ENCODE data around the gene RGL1.

Gene RGL1

DNA sequence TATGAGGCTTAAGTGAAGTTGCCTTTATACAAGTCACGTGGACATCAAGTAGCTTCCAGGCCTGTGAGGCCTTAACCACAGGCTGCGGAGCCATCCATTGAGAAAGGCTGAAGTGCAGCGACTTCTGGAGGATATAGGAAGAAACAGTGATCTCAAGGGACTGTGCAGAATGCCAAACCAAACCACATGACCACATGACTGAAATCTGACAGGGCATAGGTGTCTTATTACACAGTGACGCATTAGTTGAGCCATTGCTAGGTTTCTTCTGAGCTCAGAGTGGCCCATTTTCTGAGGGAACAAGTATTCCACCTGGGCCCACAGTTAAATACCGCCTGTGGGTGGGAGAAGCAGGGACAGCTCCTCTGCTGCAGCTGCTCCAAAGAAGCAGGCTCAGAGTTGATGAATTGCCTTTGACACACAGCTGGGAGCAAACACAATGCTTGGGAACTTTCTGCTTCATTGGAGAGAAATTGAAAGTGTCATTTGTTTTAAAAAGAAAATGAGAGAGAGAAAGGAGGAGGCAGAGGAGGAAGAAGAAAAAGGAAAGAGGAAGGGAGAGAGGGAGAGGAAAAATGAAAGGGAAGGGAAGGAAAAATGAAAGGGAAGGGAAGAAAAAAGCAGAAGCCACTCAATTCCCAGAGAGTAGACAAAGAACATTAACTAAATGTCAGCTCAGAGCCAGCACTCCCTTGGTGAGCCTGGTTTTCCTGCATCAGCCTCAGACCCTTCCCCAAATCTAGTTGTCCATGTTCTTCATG is 138.2 kb downstream of the RGL1 start (continued):
- TF ChIP-seq ZNF654 (tag by site-specific recombination; IDR thresholded peaks at IDR 0.05; ENCODE audit: low read depth) (peak; percentile 16; the same call in 1 of the 2 replicates), PRDM1 (tag by site-specific recombination; IDR thresholded peaks at IDR 0.05) (peak; percentile 99), ZBTB48 (tag by site-specific recombination; IDR thresholded peaks at IDR 0.05) (peak; percentile 83; the same call in 1 of the 2 replicates), ZNF843 (tag by site-specific recombination; IDR thresholded peaks at IDR 0.05) (0 out of 2 replicates have a peak, but pooled peaks have one; percentile 61), ZSCAN30 (tag by site-specific recombination; IDR thresholded peaks at IDR 0.05) (peak; percentile 79), ZNF341 (tag by site-specific recombination; IDR thresholded peaks at IDR 0.05; ENCODE audit: low read depth) (no peak), ZFP37 (tag by site-specific recombination; IDR thresholded peaks at IDR 0.05) (peak; percentile 55; the same call in 1 of the 2 replicates), ZNF555 (tag by site-specific recombination; conservative IDR thresholded peaks at IDR 0.05) (no peak)
- TF ChIP-seq, protein P1, sequence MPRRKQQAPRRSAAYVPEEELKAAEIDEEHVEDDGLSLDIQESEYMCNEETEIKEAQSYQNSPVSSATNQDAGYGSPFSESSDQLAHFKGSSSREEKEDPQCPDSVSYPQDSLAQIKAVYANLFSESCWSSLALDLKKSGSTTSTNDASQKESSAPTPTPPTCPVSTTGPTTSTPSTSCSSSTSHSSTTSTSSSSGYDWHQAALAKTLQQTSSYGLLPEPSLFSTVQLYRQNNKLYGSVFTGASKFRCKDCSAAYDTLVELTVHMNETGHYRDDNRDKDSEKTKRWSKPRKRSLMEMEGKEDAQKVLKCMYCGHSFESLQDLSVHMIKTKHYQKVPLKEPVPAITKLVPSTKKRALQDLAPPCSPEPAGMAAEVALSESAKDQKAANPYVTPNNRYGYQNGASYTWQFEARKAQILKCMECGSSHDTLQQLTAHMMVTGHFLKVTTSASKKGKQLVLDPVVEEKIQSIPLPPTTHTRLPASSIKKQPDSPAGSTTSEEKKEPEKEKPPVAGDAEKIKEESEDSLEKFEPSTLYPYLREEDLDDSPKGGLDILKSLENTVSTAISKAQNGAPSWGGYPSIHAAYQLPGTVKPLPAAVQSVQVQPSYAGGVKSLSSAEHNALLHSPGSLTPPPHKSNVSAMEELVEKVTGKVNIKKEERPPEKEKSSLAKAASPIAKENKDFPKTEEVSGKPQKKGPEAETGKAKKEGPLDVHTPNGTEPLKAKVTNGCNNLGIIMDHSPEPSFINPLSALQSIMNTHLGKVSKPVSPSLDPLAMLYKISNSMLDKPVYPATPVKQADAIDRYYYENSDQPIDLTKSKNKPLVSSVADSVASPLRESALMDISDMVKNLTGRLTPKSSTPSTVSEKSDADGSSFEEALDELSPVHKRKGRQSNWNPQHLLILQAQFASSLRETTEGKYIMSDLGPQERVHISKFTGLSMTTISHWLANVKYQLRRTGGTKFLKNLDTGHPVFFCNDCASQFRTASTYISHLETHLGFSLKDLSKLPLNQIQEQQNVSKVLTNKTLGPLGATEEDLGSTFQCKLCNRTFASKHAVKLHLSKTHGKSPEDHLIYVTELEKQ (tag by site-specific recombination; IDR thresholded peaks at IDR 0.05; ENCODE audit: borderline replicate concordance) = peak; percentile 61; the same call in 1 of the 2 replicates
- TF ChIP-seq, protein P2, sequence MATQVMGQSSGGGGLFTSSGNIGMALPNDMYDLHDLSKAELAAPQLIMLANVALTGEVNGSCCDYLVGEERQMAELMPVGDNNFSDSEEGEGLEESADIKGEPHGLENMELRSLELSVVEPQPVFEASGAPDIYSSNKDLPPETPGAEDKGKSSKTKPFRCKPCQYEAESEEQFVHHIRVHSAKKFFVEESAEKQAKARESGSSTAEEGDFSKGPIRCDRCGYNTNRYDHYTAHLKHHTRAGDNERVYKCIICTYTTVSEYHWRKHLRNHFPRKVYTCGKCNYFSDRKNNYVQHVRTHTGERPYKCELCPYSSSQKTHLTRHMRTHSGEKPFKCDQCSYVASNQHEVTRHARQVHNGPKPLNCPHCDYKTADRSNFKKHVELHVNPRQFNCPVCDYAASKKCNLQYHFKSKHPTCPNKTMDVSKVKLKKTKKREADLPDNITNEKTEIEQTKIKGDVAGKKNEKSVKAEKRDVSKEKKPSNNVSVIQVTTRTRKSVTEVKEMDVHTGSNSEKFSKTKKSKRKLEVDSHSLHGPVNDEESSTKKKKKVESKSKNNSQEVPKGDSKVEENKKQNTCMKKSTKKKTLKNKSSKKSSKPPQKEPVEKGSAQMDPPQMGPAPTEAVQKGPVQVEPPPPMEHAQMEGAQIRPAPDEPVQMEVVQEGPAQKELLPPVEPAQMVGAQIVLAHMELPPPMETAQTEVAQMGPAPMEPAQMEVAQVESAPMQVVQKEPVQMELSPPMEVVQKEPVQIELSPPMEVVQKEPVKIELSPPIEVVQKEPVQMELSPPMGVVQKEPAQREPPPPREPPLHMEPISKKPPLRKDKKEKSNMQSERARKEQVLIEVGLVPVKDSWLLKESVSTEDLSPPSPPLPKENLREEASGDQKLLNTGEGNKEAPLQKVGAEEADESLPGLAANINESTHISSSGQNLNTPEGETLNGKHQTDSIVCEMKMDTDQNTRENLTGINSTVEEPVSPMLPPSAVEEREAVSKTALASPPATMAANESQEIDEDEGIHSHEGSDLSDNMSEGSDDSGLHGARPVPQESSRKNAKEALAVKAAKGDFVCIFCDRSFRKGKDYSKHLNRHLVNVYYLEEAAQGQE (tag by site-specific recombination; IDR thresholded peaks at IDR 0.05) = peak; percentile 65; the same call in 1 of the 2 replicates
- TF ChIP-seq, protein P3, sequence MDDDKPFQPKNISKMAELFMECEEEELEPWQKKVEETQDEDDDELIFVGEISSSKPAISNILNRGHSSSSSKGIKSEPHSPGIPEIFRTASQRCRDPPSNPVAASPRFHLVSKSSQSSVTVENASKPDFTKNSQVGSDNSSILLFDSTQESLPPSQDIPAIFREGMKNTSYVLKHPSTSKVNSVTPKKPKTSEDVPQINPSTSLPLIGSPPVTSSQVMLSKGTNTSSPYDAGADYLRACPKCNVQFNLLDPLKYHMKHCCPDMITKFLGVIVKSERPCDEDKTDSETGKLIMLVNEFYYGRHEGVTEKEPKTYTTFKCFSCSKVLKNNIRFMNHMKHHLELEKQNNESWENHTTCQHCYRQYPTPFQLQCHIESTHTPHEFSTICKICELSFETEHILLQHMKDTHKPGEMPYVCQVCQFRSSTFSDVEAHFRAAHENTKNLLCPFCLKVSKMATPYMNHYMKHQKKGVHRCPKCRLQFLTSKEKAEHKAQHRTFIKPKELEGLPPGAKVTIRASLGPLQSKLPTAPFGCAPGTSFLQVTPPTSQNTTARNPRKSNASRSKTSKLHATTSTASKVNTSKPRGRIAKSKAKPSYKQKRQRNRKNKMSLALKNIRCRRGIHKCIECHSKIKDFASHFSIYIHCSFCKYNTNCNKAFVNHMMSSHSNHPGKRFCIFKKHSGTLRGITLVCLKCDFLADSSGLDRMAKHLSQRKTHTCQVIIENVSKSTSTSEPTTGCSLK (tag by site-specific recombination; IDR thresholded peaks at IDR 0.05) = no peak
- TF ChIP-seq, protein P4, sequence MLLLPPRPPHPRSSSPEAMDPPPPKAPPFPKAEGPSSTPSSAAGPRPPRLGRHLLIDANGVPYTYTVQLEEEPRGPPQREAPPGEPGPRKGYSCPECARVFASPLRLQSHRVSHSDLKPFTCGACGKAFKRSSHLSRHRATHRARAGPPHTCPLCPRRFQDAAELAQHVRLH (tag by site-specific recombination; IDR thresholded peaks at IDR 0.05) = 0 out of 2 replicates have a peak, but pooled peaks have one; percentile 8
- TF ChIP-seq, protein P5, sequence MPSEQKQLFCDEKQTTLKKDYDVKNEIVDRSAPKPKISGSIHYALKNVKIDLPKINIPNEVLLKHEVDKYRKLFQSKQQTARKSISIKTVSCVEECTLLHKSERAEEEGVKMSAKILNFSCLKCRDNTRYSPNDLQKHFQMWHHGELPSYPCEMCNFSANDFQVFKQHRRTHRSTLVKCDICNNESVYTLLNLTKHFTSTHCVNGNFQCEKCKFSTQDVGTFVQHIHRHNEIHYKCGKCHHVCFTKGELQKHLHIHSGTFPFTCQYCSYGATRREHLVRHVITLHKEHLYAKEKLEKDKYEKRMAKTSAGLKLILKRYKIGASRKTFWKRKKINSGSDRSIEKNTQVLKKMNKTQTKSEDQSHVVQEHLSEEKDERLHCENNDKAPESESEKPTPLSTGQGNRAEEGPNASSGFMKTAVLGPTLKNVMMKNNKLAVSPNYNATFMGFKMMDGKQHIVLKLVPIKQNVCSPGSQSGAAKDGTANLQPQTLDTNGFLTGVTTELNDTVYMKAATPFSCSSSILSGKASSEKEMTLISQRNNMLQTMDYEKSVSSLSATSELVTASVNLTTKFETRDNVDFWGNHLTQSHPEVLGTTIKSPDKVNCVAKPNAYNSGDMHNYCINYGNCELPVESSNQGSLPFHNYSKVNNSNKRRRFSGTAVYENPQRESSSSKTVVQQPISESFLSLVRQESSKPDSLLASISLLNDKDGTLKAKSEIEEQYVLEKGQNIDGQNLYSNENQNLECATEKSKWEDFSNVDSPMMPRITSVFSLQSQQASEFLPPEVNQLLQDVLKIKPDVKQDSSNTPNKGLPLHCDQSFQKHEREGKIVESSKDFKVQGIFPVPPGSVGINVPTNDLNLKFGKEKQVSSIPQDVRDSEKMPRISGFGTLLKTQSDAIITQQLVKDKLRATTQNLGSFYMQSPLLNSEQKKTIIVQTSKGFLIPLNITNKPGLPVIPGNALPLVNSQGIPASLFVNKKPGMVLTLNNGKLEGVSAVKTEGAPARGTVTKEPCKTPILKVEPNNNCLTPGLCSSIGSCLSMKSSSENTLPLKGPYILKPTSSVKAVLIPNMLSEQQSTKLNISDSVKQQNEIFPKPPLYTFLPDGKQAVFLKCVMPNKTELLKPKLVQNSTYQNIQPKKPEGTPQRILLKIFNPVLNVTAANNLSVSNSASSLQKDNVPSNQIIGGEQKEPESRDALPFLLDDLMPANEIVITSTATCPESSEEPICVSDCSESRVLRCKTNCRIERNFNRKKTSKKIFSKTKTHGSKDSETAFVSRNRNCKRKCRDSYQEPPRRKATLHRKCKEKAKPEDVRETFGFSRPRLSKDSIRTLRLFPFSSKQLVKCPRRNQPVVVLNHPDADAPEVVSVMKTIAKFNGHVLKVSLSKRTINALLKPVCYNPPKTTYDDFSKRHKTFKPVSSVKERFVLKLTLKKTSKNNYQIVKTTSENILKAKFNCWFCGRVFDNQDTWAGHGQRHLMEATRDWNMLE (tag by site-specific recombination; conservative IDR thresholded peaks at IDR 0.05; ENCODE audit: low read depth) = 0 out of 2 replicates have a peak, but pooled peaks have one; percentile 27
